NAMALWA (cell line): ENCODE measurements around the gene RUBCNL.
A peak's percentile ranks its signal among the peaks of the same experiment; 100 is the strongest.
"Not testable (repeated sequence)": the region's sequence is repeated elsewhere in the genome, so short reads cannot be mapped to it uniquely, and the experiment has no call there.

ENCODE experiments used
- DNase-seq: peaks from one replicate; pipeline ENCODE4 v3.0.0-alpha.2; 2015; ENCODE audit warnings: low spot score

The RUBCNL gene, protein sequence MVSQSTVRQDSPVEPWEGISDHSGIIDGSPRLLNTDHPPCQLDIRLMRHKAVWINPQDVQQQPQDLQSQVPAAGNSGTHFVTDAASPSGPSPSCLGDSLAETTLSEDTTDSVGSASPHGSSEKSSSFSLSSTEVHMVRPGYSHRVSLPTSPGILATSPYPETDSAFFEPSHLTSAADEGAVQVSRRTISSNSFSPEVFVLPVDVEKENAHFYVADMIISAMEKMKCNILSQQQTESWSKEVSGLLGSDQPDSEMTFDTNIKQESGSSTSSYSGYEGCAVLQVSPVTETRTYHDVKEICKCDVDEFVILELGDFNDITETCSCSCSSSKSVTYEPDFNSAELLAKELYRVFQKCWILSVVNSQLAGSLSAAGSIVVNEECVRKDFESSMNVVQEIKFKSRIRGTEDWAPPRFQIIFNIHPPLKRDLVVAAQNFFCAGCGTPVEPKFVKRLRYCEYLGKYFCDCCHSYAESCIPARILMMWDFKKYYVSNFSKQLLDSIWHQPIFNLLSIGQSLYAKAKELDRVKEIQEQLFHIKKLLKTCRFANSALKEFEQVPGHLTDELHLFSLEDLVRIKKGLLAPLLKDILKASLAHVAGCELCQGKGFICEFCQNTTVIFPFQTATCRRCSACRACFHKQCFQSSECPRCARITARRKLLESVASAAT

DNA sequence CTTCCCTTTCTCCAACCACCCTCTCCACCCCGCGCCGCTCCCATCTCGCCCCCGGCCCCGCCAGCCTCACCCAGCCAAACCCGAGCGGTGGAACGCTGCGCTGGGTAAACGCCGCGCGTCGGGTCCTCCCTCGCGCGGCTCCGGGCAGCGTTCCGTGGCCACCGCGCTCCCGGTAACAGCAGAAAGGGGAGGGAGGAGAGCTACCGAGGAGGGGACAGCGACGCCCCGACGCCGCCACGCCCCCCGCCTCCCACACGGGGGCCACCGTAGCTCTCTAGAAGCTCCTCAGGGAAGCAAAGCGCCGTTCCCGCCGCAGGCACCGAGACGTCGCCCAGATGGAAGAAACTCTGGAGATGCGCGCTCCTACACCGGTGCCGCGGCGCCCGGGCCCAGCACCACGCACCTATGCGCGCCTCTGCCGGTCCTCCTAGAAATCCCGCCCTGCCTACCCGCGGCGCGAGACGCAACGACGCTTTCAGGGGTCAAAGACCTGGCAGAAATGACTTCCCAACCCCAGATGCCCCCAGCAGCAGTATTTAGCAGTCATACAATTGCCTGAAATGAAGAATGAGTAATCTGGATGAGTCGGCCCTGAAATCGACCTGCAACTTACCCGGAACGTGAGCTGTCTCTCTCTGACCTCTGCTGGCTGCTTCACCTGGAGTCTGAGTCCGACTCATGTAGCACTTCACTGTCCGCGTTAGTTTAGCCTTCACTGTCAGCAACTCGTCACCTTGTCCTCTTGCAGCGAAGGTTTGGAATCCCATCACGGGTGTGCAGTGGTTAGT lies at the start of gene RUBCNL:
Gene RUBCNL, minus strand, starts transcription at position 189 of the 788 bp plus-strand sequence. CDS start 14,777 bp downstream, outside the sequence.
- peak; percentile 78 for DNase-seq

DNA sequence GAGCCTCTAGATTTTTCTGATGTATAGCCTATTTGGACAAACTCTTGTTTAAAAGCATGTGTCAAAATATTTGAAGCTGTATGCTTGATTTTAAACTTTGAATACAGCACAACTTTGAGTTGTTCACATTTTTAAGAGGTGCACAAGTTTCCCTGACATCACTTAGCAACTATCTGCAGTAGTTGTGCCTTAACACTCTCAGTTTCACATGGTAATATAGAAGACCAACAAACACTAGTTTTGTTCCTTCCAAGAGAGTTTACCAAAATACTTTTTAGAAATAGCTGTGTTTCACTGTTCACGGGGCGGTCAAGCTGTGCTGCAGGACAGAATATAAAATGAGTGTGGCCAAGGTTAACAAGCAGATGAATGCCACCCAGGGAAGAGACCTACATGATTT lies 42.5 kb upstream of the RUBCNL start:
- DNase-seq: not testable (repeated sequence)

DNA sequence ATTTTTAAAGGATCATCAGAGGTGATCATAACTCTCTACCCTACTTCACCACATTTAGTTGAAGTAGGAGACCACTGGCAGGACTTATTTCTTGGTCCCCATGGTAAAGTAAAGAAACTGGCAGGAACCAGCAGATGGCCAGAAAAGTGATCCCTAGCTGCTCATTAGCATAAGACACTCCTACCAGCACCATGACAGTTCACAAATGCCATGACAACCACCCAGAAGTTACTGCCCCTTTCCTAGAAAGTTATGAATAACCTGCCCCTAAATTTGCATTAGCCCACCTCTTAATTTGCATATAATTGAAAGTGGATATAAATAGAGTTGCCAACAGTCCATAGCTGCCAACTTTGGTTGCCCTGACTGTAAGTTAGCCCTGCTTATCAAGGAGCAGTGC lies 18.4 kb upstream of the RUBCNL start:
- DNase-seq: peak; percentile 93

DNA sequence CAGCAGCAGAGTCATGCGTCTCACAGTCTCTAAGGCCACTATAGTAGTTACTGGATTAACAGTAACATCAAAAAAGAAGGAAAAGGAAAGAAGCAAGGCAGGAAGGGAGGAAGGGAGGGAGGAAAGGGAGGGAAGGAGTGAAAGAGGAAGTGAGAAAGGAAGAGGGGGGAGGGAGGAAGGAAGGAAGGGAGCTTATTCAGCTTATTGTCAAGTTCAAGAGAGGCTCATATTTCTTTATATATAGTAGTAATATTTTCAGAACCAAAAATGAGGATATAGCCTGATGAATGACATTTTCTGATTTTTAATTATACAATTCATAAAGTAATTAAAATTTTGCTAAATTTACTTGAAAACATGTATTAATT lies 17.7 kb upstream of the RUBCNL start:
- DNase-seq: no peak

DNA sequence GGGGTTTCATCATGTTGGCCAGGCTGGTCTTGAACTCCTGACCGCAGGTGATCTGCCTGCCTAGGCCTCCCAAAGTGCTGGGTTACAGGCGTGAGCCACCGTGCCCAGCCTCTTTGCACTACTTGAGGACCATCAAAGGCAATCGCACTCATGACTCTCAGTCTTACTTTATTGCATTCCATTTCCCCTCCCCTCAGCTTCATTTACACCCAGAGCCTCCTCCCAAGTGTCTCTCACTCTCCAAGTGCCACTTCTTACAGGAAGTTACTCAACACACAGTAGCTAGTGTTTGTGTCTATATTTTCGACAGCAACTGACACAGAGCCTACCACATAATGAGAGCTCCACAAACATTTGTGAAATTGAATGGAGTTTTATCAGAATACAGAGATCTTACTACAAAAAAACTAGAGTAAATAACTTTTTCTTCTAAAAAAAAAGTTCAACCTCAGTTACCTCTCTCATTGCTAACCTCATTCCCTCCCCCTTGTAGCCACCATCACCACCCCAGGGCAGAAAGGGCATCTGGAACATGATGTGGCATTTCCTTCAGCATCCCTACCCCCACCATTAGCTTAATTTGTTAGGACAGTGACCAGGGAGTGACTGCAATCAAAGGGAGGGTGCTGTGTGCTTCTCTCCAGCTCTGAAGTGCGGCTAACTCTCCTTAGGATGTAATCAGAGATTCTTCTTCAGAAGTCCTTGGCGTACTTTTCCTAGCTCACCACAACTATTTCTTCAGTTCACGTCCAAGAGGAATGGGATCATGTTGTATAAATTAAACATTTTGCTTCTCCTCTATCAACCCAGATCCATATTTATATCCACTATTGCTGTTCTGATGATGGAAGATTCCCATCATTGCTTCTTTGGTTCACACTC lies 17.0 kb upstream of the RUBCNL start:
- no peak for DNase-seq

DNA sequence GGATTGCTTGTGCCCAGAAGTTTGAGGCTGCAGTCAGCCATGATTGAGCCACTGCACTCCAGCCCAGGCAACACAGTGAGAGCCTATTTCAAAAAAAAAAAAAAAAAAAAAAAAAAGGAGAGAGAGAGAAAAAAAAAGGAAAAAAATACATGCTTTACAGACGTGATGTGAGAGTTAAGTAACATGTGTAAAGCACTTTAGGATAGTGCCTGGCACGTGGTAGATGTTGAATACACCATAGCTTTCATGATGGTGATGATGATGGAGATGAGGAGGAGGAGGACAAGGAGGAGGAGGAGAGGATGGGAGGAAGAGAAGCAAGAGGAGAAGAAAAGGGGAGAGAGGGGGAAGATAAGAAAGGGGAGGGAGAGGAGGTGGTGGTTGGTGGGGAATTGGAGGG lies 15.1 kb upstream of the RUBCNL start:
- DNase-seq: no peak

DNA sequence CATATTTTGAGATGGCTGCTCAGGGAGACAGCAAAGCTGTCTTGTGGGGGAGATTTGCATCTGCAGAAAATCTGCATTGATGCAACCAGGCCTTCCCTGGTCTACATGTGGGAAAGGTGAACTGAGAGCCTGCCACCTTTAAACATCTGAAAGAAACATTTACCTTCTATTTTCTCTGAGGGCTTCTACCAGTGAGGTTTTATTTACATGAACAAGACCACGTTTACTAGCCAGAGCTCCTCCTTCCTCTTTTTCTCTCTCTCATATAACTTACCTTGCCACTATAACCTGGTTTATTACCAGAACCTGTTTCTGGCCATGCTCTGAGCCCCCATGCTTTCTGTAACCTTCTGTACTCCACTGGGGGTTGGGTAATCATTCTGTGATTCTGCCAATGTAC lies 14.4 kb upstream of the RUBCNL start:
- DNase-seq: peak; percentile 52

DNA sequence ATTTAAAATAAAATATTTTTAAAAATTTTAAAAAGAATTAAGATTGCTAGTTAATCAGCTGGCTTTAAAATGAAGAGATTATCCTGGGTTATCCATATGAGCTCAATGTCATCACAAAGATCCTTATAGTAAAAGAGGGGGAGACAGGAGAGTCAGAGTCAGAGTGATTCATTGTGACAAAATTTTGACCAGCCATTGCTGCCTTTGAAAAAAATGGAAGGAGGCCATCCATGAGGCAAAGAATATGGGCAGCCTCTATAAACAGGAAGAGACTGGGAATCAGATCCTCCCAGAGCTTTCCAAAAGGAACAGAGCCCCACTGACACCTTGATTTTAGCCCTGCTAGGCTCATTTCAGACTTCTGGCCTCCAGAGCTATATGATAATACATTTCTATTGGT lies 9.3 kb upstream of the RUBCNL start:
- DNase-seq: no peak

DNA sequence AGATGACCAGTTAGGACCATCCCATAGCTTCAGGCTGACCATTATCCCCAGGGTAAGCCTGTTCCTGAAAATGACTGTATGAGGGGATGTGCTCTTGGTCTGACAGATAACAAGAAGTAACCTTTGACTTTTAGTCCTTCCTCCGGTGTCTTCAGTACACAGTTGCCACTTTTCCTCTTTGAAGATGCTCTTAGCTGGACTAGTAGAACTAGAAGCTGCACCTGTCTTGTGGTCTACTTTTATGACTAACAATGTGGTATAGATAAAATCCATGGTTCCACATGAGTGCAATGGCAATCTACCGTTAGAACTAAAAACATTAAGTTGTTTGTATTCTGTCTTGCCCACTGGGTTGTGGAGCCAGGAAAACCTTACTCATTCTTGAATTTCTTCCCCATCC lies 5.9 kb upstream of the RUBCNL start:
- DNase-seq: peak; percentile 83

DNA sequence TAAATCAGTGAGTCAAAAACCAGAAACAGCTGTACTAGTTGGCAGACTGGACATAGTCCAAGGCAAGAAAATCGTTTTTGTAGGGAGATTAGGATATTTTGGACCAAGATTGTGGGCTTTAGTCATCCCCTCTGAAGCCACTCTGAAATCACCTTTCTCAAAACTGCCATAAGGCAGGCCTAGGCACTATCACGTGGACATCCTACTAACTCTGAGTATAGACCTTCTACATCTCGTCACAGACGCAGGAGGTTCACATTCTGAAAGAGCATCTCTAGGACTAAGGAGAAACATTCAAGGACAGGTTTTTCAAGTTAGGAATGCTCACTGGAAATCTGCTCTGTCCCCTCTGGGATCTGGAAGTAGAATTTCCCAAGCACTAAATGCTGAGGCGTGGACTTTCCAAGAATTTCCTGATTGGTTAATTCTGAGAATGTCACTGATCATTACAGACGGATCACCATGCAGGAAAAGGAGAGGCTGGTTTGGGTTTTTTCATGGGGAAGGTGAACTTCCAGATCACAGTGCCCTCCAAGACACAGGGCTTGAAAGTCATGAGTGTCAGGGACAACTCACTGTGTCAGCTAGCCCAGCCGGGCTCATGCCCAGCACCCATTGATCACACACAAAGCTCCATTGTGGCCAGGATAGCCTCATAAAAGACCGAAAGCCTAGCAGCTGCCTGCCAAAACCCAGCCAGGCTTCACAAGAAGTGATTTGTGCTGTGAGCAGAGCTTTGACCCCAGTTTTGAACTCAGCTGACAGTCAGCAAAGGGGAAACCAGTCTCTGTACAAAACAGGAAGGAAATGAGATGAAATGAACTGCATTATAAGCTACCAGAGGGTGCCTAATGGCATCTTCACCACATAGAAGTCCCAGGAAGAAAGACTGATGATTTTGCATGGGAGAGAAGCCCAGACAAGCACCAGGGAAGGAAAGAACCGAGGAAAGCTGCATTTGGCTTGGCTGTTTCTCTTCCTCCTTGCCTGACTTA lies 2.7 kb upstream of the RUBCNL start:
- DNase-seq: peak; percentile 93

DNA sequence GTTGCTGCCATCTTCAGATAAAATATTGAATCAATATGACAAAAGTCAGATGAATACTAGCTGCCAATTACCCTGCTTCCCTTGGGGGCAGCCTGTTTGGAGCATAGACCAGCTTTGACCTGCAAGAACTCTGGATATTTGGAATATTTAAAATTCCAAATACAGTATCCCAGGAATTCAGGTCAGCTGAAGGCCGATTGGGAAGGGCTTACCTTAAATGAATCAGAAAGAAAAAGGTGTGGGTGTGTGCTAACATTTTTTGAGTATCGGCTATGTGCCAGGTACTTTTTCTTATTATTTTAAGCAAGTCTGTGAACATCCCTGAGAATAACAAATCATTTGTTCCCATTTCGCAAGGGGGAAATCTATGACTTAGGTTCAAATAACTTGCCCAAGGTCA lies 1.8 kb upstream of the RUBCNL start:
- peak; percentile 35 for DNase-seq

DNA sequence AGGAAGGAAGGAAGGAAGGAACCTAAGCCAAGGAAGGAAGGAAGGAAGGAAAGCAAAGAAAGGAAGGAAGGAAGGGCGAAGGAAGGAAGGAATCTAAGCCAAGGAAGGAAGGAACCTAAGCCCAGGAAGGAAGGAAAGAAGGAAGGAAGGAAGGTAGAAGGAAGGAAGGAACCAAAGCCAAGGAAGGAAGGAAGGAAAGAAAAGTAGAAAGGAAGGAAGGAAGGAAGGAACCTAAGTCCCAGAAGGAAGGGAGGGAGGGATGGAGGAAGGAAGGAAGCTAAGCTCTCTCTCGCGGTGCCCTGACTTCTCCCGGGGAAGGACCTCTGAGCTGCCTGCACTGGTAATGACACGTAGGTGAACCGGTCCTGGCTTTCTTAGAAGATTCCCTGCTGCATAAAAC lies 1.3 kb upstream of the RUBCNL start:
- no peak for DNase-seq

DNA sequence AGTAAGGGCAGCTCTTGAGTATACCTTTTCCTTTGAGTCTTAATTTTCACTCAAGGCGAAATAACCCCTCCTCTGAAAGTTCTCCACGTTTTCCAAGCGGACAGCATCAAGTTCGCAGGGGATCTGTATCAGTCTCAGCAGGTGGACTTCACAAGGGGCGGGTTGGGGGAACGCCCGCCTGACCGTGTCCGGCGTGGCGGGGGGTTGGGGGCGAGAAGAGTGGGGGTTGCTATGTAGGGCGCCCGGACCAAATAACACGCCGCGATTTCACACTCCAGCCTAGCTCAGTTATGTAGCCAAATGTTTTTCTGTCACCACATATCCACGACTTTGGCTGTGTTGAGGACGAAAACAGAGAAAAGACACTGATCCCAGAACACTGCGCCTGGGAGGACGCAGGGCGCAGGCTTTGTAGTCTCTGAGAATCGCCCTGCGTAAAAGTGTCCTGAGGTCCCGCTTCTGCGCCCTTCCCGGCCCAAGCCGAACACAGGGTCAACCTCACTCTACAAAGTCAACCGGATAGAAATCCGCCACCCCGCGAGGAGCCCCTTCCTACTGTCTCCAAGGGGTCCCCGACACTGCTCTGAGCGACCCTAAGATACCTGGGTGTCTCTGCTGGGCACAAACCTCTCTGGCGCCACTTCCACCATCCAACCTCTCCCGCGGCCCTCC lies 524 bp downstream of the RUBCNL start:
- DNase-seq: no peak

DNA sequence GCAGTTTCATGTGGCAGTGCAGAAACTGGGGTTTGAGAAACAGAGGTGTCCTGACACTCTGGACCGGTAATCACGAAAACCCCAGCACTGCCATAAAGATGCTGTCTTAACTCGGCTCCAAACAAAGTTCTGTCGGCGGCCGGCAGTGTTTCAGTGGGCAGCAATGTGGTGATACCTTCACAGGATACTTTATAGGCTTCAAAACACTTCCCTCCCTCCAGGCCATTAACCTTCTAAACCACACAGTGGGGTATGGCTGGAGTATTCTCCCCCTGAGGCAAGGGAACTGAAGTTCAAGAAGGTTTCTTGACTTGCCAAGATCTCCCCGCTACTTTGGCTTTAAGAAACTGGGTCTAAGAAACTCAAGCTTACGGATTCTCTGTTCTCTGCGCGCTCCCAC lies 1.1 kb downstream of the RUBCNL start:
- peak; percentile 53 for DNase-seq

DNA sequence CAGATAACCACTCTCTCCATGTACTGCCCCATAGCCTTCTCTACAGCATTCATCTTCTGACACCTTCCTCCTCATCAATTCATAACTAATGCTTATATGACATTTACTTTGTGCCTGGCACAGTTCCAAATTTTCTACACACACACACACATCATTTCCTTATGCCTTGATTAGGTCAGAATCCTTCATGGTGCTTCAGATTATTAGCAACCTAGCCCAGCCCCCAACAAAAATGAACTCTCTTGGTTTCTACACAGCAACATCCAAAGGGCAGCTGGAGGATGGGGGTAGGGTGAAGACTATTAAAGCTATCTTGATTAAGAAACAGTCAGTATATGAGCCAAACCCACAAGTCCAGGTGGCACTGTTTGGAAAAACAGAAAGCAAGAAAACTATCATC lies 3.7 kb downstream of the RUBCNL start:
- DNase-seq: peak; percentile 95

DNA sequence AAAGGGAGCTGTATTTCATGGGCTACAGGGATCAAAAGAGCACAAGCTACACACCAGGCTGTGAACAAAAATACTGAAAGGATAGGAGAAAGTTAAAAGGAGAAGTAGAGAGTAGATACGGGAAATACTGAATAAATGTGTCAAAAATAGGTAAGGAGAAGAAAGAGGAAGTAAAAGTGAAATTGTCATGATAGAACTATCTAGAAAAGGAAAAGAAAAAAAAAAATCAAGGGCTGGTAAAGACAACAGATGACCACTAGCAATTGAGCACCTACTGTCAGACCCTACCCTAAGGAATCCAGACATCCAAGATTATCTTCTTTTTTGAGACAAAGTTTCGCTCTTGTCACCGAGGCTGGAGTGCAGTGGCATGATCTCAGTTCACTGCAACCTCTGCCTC lies 4.8 kb downstream of the RUBCNL start:
- DNase-seq: peak; percentile 73

DNA sequence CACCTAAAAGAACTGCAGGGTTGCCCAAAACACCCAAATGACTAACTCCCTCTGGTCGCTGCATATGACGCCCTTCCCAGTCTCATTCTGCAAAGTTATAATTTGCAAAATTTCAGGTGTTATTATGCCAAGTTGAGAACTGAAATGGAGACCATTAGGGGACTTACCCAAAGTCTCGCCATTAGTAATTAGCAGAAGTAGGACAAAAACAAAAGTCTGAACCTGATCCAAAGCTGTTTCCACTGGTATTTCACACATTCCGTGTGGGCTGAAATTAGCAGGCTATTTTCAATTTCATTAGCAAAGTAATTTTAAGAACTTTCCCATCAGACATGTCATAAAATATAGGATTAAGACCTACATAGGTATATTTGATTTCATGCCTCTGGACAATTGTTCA lies 6.8 kb downstream of the RUBCNL start:
- peak; percentile 41 for DNase-seq

DNA sequence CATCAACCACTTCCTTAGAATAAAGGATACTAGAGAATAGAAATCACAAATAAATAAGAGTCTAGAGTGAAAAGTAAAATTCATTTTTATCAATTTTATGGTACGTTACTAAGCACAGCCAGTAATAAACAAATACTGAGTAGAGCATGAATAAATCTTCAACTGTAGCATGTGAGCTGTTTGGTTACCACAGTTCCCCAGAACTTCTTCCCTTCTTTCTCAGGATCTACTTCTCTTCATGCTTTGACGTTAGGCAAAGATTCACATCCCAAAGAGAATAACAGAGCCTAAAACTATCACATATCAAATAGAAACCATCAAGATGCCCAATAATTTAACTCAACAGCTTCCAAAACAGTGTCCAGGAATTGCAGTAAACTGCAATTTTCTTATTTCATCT lies 7.4 kb downstream of the RUBCNL start:
- DNase-seq: peak; percentile 26

DNA sequence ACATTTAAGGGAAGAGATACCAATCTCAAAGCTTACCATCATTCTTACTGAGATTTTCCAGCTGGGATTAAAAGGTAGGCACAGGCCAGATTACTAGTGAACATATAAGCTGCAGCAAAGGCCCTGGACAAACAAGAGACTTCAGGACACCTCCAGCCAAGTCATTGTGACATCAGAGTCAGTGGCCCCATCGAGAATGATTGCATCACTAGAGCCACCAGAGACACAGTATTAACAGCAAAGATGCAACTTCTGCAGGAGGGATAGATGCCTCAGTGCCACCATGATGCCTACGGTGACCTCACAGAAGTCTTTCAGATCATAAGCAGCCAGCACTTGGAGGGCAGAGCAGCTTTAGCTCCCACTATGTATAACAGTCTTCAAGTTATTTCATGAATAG lies 8.6 kb downstream of the RUBCNL start:
- peak; percentile 88 for DNase-seq

DNA sequence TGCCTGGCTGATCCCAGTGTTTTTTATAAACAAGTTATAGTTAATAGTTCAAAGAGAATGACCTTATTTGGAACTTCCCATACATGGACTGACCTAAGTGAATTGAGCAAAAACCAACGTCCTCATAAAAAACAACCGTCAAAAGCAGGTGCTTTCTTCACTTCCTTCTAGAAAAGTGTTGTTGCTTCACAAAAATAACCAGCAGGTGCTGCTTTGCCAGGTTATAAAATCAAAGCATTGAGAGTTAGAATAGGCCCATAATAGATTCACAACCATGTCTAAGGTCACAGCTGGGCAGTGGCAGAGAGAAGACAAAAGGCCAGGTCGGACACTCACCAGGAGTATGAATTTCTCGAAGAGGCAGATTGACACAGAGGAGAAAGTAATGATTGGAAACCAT lies 9.5 kb downstream of the RUBCNL start:
- DNase-seq: peak; percentile 92
